Activated naive CD4-positive, alpha-beta T cell treated with anti-CD3 and anti-CD28 coated beads, Interleukin-2, amount 10 ng/mL, durations not matched to agents 7 days and 5 days (primary cell): ENCODE measurements around the gene TTLL5.
"Not testable (repeated sequence)": the region's sequence is repeated elsewhere in the genome, so short reads cannot be mapped to it uniquely, and the experiment has no call there.

Source experiments
- CTCF ChIA-PET: fragments of 350-600 bp; sonication (Branson Sonifier 250); formaldehyde crosslinking; loops from one replicate; lab custom pipeline; 2021; ENCODE audit warnings: antibody characterized with exemption; lab: Charles Lee
- DNase-seq: peaks from one replicate; pipeline ENCODE4 v3.0.0-alpha.2; 2020
- H3K27ac Mint-ChIP-seq: one replicate; pipeline ENCODE4 v1.8.0; 2021; ENCODE audit warnings: mild to moderate bottlenecking, moderate library complexity, mixed read lengths
- H3K27me3 Mint-ChIP-seq: one replicate; pipeline ENCODE4 v1.8.0; 2021; ENCODE audit warnings: mild to moderate bottlenecking, mixed read lengths
- H3K36me3 Mint-ChIP-seq: one replicate; pipeline ENCODE4 v1.8.0; 2021; ENCODE audit warnings: mixed read lengths
- H3K4me1 Mint-ChIP-seq: one replicate; pipeline ENCODE4 v1.8.0; 2021; ENCODE audit warnings: mixed read lengths
- H3K4me3 Mint-ChIP-seq: one replicate; pipeline ENCODE4 v1.8.0; 2021; ENCODE audit warnings: mild to moderate bottlenecking, moderate library complexity, mixed read lengths
- H3K9me3 Mint-ChIP-seq: one replicate; pipeline ENCODE4 v1.8.0; 2021; ENCODE audit warnings: mixed read lengths

The TTLL5 gene

DNA sequence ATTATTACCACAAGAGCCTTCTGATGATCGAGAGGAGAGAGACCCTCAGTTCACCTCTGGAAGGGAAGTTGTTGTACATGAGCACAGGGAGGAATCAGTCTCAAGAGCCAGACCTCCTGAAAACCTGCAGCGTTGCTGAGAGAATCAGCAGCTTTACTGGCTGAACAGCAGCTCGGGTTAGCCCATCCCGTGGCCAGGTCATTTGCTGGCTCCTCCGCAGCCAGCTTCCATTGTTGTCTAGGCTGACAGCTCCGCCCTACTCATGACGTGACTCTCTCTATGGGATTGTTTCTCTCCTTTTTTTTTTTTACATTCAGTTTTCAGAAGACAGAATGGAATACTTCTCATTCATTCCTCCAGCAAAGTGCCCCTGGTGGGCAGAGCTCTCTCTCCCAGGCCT, 250.8 kb downstream of the TTLL5 start:
- CTCF ChIA-PET, result no interaction called here
- no peak overlapping the region for H3K4me3 Mint-ChIP-seq
- H3K4me1 Mint-ChIP-seq, result no peaks in the 10 kb centered on the region
- H3K27me3 Mint-ChIP-seq, result no peaks in the 10 kb centered on the region
- no peak overlapping the region for H3K27ac Mint-ChIP-seq
- DNase-seq, result no peak
- H3K36me3 Mint-ChIP-seq, result no peaks in the 10 kb centered on the region
- H3K9me3 Mint-ChIP-seq, result no peaks in the 10 kb centered on the region

DNA sequence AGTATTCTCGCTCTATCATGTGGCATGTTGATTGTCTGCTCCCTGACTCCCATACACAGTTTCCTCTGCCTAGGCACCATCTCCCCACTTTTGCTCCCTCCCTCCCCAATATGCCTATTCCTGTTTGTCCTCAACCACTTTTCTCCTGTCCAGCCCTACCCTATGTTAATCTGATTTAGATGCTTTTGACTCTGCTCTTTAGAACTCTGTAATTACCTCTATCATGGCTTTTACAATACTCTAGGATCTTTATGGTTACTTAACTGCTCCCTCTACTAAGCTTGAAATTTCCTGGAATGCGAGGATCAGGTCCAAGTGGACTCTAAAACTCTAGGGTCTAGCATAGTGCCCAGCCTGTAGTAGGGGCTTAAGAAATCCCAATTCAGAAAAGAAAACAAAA, 252.1 kb downstream of the TTLL5 start:
- Mint-ChIP-seq H3K27me3 (no peaks in the 10 kb centered on the region), H3K9me3 (no peaks in the 10 kb centered on the region), H3K27ac (no peak overlapping the region), H3K4me1 (no peaks in the 10 kb centered on the region), H3K36me3 (no peaks in the 10 kb centered on the region), H3K4me3 (no peak overlapping the region)
- DNase-seq, result no peak
- CTCF ChIA-PET, result interaction anchor here (0.8 kb wide), 1 partner anchor 191 kb away, joined by 3 read pairs; no protein-coding TSS in a partner anchor

DNA sequence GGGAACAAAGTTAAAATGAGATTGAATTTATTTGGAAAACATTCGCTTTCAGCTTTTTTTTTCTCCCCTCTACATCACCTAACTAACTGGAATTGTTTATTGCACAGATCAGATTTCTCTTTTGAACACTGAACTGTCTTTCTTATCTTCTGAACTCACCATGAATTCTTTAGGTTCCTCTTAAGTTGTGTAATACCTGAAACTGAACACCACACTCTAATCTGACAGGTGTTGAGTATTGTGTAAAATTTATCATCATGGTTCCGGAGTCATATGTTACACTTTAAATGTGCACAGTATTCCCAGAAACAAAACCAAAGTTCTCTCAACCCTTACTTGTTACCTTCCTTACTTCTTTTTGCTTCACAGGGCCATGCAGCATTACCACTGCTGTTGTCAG, 254.0 kb downstream of the TTLL5 start:
- Mint-ChIP-seq H3K9me3 (no peaks in the 10 kb centered on the region), H3K4me1 (no peaks in the 10 kb centered on the region), H3K27me3 (no peaks in the 10 kb centered on the region), H3K36me3 (no peaks in the 10 kb centered on the region), H3K4me3 (no peak overlapping the region), H3K27ac (no peak overlapping the region)
- CTCF ChIA-PET, result interaction anchor here (0.6 kb wide), 1 partner anchor 9 kb away, joined by 4 read pairs; no protein-coding TSS in a partner anchor
- no peak for DNase-seq

DNA sequence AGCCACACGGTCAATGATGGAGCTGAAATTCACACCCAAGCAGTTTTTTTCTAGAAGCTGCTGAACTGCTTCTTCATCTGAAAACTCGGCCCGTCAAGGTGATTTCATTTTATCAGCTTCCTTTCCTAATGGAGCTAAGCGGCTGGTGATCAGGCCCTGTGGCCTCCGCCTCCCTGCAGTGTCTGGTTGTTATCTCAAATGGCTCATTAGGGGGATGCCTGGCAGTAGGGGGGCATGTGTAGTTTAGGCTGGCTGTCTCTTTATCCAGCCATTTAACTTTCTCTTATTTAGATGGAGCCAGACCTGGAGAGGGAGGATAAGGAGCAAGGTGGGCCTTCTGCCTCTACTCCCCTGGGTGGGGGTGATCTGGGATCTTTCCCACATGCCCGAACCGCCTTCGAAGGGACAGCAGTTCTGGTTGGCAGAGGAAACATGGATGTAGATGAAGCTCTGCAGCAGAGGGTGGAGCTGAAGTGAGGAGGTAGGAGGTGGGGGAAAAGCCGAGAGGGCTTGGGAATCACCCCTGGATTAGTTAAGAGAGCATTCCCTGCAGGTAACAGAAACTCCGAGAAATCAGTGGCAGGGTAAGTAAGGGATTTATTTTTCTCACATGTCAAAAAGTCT, 256.4 kb downstream of the TTLL5 start:
- H3K4me1 Mint-ChIP-seq, result no peaks in the 10 kb centered on the region
- no peak for DNase-seq
- H3K4me3 Mint-ChIP-seq, result no peak overlapping the region
- peaks cover 5% of the 10 kb centered on the region for H3K9me3 Mint-ChIP-seq
- CTCF ChIA-PET, result interaction anchor here (1.1 kb wide), 1 partner anchor 11 kb away, joined by 6 read pairs; no protein-coding TSS in a partner anchor
- H3K27me3 Mint-ChIP-seq, result no peaks in the 10 kb centered on the region
- no peak overlapping the region for H3K27ac Mint-ChIP-seq
- peaks cover 5% of the 10 kb centered on the region for H3K36me3 Mint-ChIP-seq

DNA sequence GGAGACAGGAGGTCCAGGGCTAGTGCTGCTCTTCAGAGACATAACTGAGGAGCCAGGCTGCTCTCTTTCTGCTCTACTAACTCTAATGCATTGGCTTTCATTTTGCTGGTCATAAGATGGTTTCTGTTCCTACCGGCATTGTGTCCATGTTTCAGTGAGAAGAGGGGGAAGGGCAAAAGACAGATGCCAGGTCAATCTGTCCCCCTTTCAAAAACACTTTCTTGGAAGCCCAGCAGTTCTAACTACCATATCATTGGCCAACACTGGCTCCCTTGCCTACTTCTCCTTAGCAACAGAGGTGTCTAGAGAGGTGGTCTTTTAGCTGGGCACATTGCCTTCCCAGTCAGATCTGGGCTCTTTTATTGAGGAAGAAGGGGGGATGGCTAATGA, 256.9 kb downstream of the TTLL5 start:
- Mint-ChIP-seq H3K4me1 (no peaks in the 10 kb centered on the region), H3K9me3 (peaks cover 5% of the 10 kb centered on the region), H3K36me3 (peaks cover 5% of the 10 kb centered on the region), H3K4me3 (no peak overlapping the region), H3K27ac (no peak overlapping the region), H3K27me3 (no peaks in the 10 kb centered on the region)
- CTCF ChIA-PET, result interaction anchor here (1.1 to 1.9 kb wide), 3 partner anchors 11 to 65 kb away, joined by 4 to 10 read pairs (median 4); no protein-coding TSS in a partner anchor
- DNase-seq, result no peak

DNA sequence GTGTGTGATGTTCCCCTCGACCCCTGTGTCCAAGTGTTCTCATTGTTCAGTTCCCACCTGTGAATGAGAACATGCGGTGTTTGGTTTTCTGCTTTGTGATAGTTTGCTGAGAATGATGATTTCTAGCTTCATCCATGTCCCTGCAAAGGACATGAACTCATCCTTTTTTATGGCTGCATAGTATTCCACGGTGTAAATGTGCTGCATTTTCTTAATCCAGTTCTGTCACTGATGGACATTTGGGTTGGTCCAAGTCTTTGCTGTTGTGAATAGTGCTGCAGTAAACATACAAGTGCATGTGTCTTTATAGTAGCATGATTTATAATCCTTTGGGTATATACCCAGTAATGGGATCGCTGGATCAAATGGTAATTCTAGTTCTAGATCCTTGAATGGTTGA, 259.4 kb downstream of the TTLL5 start:
- H3K4me3 Mint-ChIP-seq, DNase-seq, H3K27me3 Mint-ChIP-seq, H3K36me3 Mint-ChIP-seq, H3K4me1 Mint-ChIP-seq, CTCF ChIA-PET, H3K9me3 Mint-ChIP-seq, H3K27ac Mint-ChIP-seq: not testable (repeated sequence)

DNA sequence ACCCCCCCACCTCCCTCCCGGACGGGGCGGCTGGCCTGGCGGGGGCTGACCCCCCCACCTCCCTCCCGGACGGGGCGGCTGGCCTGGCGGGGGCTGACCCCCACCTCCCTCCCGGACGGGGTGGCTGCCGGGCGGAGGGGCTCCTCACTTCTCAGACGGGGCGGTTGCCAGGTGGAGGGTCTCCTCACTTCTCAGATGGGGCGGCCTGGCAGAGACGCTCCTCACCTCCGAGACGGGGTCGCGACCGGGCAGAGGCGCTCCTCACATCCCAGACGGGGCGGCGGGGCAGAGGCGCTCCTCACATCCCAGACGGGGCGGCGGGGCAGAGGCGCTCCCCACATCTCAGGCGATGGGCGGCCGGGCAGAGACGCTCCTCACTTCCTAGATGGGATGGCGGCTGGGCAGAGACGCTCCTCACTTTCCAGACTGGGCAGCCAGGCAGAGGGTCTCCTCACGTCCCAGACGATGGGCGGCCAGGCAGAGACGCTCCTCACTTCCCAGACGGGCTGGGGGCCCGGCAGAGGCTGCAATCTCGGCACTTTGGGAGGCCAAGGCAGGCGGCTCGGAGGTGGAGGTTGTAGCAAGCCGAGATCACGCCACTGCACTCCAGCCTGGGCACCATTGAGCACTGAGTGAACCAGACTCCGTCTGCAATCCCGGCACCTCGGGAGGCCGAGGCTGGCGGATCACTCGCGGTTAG, 264.2 kb downstream of the TTLL5 start:
- H3K4me3 Mint-ChIP-seq, H3K27me3 Mint-ChIP-seq, CTCF ChIA-PET, DNase-seq, H3K27ac Mint-ChIP-seq, H3K36me3 Mint-ChIP-seq, H3K9me3 Mint-ChIP-seq, H3K4me1 Mint-ChIP-seq: not testable (repeated sequence)

DNA sequence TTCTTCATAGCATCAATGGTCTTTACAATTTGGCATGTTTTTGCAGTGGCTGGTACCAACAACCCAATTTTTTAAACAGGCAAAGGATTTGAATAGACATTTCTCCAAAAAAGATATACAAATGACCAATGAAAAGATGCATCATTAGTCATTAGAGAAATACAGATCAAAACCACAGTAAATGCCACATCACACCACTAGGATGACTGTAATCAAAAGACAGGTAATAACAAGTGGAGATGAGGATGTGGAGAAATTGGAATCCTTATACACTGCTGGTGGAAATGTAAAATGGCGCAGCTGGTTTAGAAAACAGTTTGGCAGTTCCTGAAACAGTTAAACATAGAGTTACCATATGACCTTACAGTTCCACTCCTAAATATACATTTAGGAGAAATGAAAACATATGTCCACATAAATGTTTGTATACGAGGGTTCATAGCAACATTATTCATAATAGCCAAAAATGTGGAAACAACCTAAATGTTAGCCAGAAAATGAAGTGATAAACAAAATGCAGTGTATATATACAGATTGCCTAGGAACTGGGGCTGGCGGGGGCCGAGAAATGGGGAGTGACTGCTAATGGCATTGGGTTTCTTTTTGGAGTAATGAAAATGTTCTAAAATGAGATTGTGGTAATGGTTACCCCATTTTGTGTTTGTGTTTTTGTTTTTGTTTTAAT, 265.5 kb downstream of the TTLL5 start:
- Mint-ChIP-seq H3K4me1 (no peaks in the 10 kb centered on the region), H3K27me3 (no peaks in the 10 kb centered on the region), H3K9me3 (no peaks in the 10 kb centered on the region), H3K4me3 (no peak overlapping the region), H3K36me3 (no peaks in the 10 kb centered on the region), H3K27ac (no peak overlapping the region)
- CTCF ChIA-PET, result no interaction called here
- DNase-seq, result no peak

DNA sequence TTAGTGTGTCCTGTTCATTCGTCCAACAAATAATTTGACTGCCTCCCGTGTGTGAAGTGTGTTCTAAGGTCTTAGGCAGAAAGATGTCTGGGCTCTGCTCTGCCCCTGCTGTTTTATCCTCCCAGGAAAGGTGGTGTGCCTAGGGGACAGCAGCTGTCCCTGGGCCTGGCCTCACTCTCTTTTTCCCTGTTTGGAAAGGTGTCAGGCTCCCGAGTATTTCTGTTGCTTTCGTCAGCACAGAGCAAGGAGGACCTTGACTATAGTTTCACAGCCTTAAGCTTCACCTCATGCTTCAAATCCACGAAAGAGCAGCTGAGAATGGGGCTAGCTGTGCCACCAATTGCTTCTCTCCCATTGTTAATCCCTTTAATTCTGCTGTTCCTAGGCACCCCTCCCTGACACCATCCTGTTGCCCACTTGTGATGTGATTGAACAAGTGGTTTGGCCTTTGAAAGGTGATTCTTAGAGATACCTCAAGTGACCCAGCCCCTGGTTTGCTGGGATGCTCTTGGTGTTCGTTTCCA, 266.6 kb downstream of the TTLL5 start:
- DNase-seq, result no peak
- CTCF ChIA-PET, result no interaction called here
- no peak overlapping the region for H3K27ac Mint-ChIP-seq

DNA sequence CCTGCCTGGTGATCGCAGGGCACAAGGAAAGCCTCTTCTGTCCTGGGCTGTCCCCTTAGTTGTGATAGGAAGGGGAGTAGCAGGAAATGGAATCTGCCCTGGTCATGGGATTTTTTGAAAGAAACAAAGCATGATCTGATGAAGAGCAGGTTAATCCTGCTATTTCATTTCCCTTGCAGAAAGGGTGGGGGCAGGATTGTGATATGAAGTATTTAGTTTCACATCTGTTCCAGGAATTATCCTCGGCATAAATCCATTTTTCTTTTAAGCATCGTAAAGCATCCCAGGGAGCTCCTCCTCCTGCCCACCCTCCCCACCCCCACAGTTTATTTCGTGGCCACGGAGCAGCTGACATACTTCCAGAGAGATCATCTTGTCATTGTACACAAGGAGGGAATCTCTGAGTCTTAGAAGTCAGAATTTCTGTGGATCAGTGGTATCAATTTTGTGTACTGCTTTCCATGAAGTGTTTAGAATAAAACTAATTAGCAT, 267.7 kb downstream of the TTLL5 start:
- no peak for DNase-seq
- Mint-ChIP-seq H3K4me3 (no peak overlapping the region), H3K36me3 (no peaks in the 10 kb centered on the region), H3K27me3 (no peaks in the 10 kb centered on the region), H3K4me1 (no peaks in the 10 kb centered on the region), H3K9me3 (no peaks in the 10 kb centered on the region), H3K27ac (no peak overlapping the region)
- CTCF ChIA-PET, result no interaction called here

More for the DNA sequence above, 266.6 kb downstream of the TTLL5 start:
- Mint-ChIP-seq H3K36me3 (no peaks in the 10 kb centered on the region), H3K27me3 (no peaks in the 10 kb centered on the region), H3K4me3 (no peak overlapping the region), H3K4me1 (no peaks in the 10 kb centered on the region), H3K9me3 (no peaks in the 10 kb centered on the region)

DNA sequence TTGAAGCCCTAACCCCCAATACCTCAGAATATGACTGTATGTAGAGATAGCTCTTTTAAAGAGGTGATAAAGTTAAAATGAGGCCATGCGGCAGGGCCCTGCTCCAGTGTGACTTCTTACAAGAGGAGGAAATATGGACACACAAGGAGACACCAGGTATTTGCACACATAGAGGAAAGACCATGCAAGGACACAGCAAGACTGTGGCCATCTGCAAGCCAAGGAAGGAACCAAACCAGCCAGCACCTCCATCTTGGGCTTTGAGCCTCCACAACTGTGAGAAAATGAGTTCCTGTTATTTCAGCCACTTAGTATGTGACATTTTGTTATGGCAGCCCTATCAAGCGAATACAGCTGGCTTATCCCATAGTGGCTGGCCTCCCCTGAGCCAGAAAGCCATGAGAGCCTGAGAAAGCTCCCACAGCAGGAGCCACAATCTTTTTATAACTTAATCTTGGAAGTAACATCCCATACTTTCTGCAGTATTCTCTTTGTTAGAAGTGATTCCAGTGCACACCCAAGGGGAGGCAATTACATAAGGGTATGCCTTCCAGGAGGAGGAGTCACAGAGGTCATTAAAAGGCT, 272.8 kb downstream of the TTLL5 start:
- H3K4me1 Mint-ChIP-seq, result peaks cover 2% of the 10 kb centered on the region

DNA sequence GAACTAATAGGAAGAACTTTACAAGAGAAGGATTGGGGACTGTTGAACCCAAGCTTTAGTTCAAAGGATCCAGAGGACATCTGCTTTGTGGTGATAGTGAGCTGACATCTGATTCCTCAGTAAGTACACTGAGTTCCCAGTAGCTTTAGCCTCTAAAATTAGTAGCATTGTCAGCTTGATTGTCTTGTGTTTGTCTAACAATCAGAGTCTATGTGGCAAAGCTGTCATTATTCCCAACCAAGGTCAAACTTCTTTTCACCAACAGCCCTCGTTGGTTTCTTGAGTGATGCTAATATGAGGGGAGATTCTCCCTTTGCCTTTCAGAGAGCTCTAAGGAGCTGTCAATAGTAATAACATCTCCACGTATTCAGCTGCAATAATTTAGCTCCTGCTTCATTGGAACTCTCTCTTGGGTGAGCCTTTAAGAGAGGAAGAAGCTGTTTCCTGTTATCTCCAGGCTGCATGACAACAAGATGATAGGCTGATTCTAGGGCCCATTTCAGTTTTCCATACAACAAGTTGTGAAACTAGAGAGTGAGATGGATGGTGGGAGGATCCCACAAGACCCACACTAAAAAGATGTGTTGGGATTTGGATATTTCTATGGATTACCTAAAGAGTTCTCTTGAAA, 274.1 kb downstream of the TTLL5 start:
- no peaks in the 10 kb centered on the region for H3K27me3 Mint-ChIP-seq
- H3K27ac Mint-ChIP-seq, result no peak overlapping the region
- peaks cover 2% of the 10 kb centered on the region for H3K4me1 Mint-ChIP-seq
- H3K4me3 Mint-ChIP-seq, result no peak overlapping the region
- H3K9me3 Mint-ChIP-seq, result no peaks in the 10 kb centered on the region
- H3K36me3 Mint-ChIP-seq, result no peaks in the 10 kb centered on the region
- no peak for DNase-seq
- CTCF ChIA-PET, result interaction anchor here (1.8 to 2.9 kb wide), 2 partner anchors 29 to 44 kb away, joined by 7 to 9 read pairs; no protein-coding TSS in a partner anchor

More for the DNA sequence above, 272.8 kb downstream of the TTLL5 start:
- Mint-ChIP-seq H3K36me3 (no peaks in the 10 kb centered on the region), H3K27ac (no peak overlapping the region), H3K4me3 (no peak overlapping the region), H3K9me3 (no peaks in the 10 kb centered on the region), H3K27me3 (no peaks in the 10 kb centered on the region)
- no peak for DNase-seq
- CTCF ChIA-PET, result interaction anchor here (1.8 to 2.9 kb wide), 2 partner anchors 28 to 45 kb away, joined by 7 to 9 read pairs; no protein-coding TSS in a partner anchor

DNA sequence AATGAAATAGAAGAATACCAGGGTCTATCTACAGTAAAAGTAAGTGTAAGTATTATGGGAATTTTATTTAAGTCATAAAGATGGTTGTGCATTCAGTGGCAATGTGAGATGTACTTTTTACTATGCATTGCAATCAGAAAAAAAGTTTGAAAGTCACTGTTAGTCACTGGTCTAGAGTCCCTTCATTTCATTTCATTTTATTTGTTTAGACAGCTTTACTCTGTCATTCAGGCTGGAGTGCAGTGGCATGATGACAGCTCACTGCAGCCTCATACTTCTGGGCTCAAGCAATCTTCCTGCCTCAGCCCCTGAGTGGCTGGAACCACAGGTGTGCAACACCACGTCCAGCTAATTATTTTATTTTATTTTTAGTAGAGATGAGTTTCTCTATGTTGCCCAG, 278.2 kb downstream of the TTLL5 start:
- CTCF ChIA-PET, result interaction anchor here (0.6 kb wide), 1 partner anchor 807 kb away, joined by 3 read pairs; no protein-coding TSS in a partner anchor

More for the DNA sequence above, 278.2 kb downstream of the TTLL5 start:
- no peak for DNase-seq
- Mint-ChIP-seq H3K27me3 (no peaks in the 10 kb centered on the region), H3K4me1 (peaks cover 2% of the 10 kb centered on the region), H3K27ac (no peak overlapping the region), H3K36me3 (no peaks in the 10 kb centered on the region), H3K4me3 (no peak overlapping the region), H3K9me3 (no peaks in the 10 kb centered on the region)
